ENCODE results near the gene FAM98A.

Gene FAM98A

GRCh38 chr2:33573657-33574056 lies 25.4 kb downstream of the FAM98A start:
- no peak overlapping the region for H3K4me3 ChIP-seq (ENCODE audit: low read length in 2 of 2)
- H4K91ac ChIP-seq (ENCODE audit: low read depth, low read length, poor library complexity): no peak overlapping the region
- H3K23ac ChIP-seq (ENCODE audit: low read depth, low read length, poor library complexity): no peak overlapping the region
- no peak overlapping the region for H3K4me2 ChIP-seq (ENCODE audit: insufficient read depth, low read length, poor library complexity, severe bottlenecking)
- no CpG with 5 or more reads among the region's 6 CpGs for WGBS, 2 donors (ENCODE audit: extremely low coverage in 2 of 2, insufficient read length in 2 of 2, insufficient replicate concordance in 1 of 2)
- no peak overlapping the region for H3K9ac ChIP-seq (ENCODE audit: low read depth, low read length, poor library complexity)
- peaks cover 0 to 2% of the 10 kb centered on the region in 2 donors for H3K4me1 ChIP-seq (ENCODE audit: control insufficient read depth in 2 of 2, insufficient read depth in 1 of 2, low read depth in 1 of 2, low read length in 2 of 2)
- H3K14ac ChIP-seq (ENCODE audit: low read length): no peak overlapping the region
- H2AK5ac ChIP-seq (ENCODE audit: low read depth, low read length): no peak overlapping the region
- H4K8ac ChIP-seq (ENCODE audit: low read depth, low read length): no peak overlapping the region
- no peak overlapping the region for H2BK5ac ChIP-seq (ENCODE audit: low read length)
- DNase-seq (ENCODE audit: low spot score): no peak
- no peak overlapping the region for H2BK120ac ChIP-seq (ENCODE audit: low read depth, low read length)
- no peaks in the 10 kb centered on the region for H3K79me1 ChIP-seq (ENCODE audit: low read depth, low read length)
- H3K9me3 ChIP-seq (replicated peaks in 1 of 2; ENCODE audit: control insufficient read depth in 2 of 2, insufficient read depth in 1 of 2, low read depth in 1 of 2, low read length in 2 of 2): no peaks in the 10 kb centered on the region
- H3K36me3 ChIP-seq (replicated peaks in 1 of 2; ENCODE audit: control insufficient read depth in 2 of 2, insufficient read depth in 2 of 2, low read length in 2 of 2): no peaks in the 10 kb centered on the region
- no peak overlapping the region for H2BK15ac ChIP-seq (ENCODE audit: low read length)
- H2AFZ ChIP-seq (ENCODE audit: low read length): no peak overlapping the region
- no peak overlapping the region for H2BK12ac ChIP-seq (ENCODE audit: low read length)
- no peak overlapping the region for H3K27ac ChIP-seq (replicated peaks; ENCODE audit: low read length)
- H3K18ac ChIP-seq (ENCODE audit: low read length): no peak overlapping the region
- no peaks in the 10 kb centered on the region for H3K27me3 ChIP-seq (ENCODE audit: control insufficient read depth in 3 of 3, insufficient read depth in 3 of 3, low read depth in 1 of 3, low read length in 3 of 3)
- no peak overlapping the region for H3K4ac ChIP-seq (ENCODE audit: low read length)

- Histone ChIP-seq H3K79me1 (ENCODE audit: low read depth, low read length) (no peaks in the 10 kb centered on the region), H4K91ac (ENCODE audit: low read depth, low read length, poor library complexity) (no peak overlapping the region), H3K36me3 (replicated peaks in 1 of 2; ENCODE audit: control insufficient read depth in 2 of 2, insufficient read depth in 2 of 2, low read length in 2 of 2) (no peaks in the 10 kb centered on the region), H3K23ac (ENCODE audit: low read depth, low read length, poor library complexity) (no peak overlapping the region), H3K27ac (replicated peaks; ENCODE audit: low read length) (no peak overlapping the region), H3K27me3 (ENCODE audit: control insufficient read depth in 3 of 3, insufficient read depth in 3 of 3, low read depth in 1 of 3, low read length in 3 of 3) (no peaks in the 10 kb centered on the region), H2AK5ac (ENCODE audit: low read depth, low read length) (no peak overlapping the region), H3K9me3 (replicated peaks in 1 of 2; ENCODE audit: control insufficient read depth in 2 of 2, insufficient read depth in 1 of 2, low read depth in 1 of 2, low read length in 2 of 2) (no peaks in the 10 kb centered on the region), H2BK12ac (ENCODE audit: low read length) (no peak overlapping the region), H3K18ac (ENCODE audit: low read length) (no peak overlapping the region), H2BK15ac (ENCODE audit: low read length) (no peak overlapping the region), H2BK120ac (ENCODE audit: low read depth, low read length) (no peak overlapping the region), H3K4me1 (ENCODE audit: control insufficient read depth in 2 of 2, insufficient read depth in 1 of 2, low read depth in 1 of 2, low read length in 2 of 2) (no peaks in the 10 kb centered on the region), H2AFZ (ENCODE audit: low read length) (no peak overlapping the region), H2BK5ac (ENCODE audit: low read length) (no peak overlapping the region), H3K4ac (ENCODE audit: low read length) (no peak overlapping the region), H3K9ac (ENCODE audit: low read depth, low read length, poor library complexity) (no peak overlapping the region), H3K14ac (ENCODE audit: low read length) (no peak overlapping the region), H3K4me2 (ENCODE audit: insufficient read depth, low read length, poor library complexity, severe bottlenecking) (no peak overlapping the region), H3K4me3 (ENCODE audit: low read length in 2 of 2) (no peak overlapping the region), H4K8ac (ENCODE audit: low read depth, low read length) (no peak overlapping the region)
- no CpG with 5 or more reads among the region's 2 CpGs for whole genome bisulfite sequencing, 2 donors (ENCODE audit: extremely low coverage in 2 of 2, insufficient read length in 2 of 2, insufficient replicate concordance in 1 of 2)
- DNase-seq (ENCODE audit: low spot score): no peak
These were observed 28.4 kb downstream of the FAM98A start for GRCh38 chr2:33570681-33571080.

GRCh38 chr2:33561872-33562271 lies 37.2 kb downstream of the FAM98A start:
- H2BK5ac ChIP-seq (ENCODE audit: low read length): no peak overlapping the region
- H4K8ac ChIP-seq (ENCODE audit: low read depth, low read length): no peak overlapping the region
- H2AK5ac ChIP-seq (ENCODE audit: low read depth, low read length): no peak overlapping the region
- H3K14ac ChIP-seq (ENCODE audit: low read length): no peak overlapping the region
- no peaks in the 10 kb centered on the region for H3K27me3 ChIP-seq (ENCODE audit: control insufficient read depth in 3 of 3, insufficient read depth in 3 of 3, low read depth in 1 of 3, low read length in 3 of 3)
- H3K4me2 ChIP-seq (ENCODE audit: insufficient read depth, low read length, poor library complexity, severe bottlenecking): no peak overlapping the region
- no peak overlapping the region for H2BK15ac ChIP-seq (ENCODE audit: low read length)
- H2BK120ac ChIP-seq (ENCODE audit: low read depth, low read length): no peak overlapping the region
- H3K9me3 ChIP-seq (replicated peaks in 1 of 2; ENCODE audit: control insufficient read depth in 2 of 2, insufficient read depth in 1 of 2, low read depth in 1 of 2, low read length in 2 of 2): no peaks in the 10 kb centered on the region
- H3K4ac ChIP-seq (ENCODE audit: low read length): no peak overlapping the region
- no peak overlapping the region for H3K18ac ChIP-seq (ENCODE audit: low read length)
- H3K36me3 ChIP-seq (replicated peaks in 1 of 2; ENCODE audit: control insufficient read depth in 2 of 2, insufficient read depth in 2 of 2, low read length in 2 of 2): no peaks in the 10 kb centered on the region
- H2BK12ac ChIP-seq (ENCODE audit: low read length): no peak overlapping the region
- no peak for DNase-seq (ENCODE audit: low spot score)
- H3K79me1 ChIP-seq (ENCODE audit: low read depth, low read length): no peaks in the 10 kb centered on the region
- H3K4me1 ChIP-seq (ENCODE audit: control insufficient read depth in 2 of 2, insufficient read depth in 1 of 2, low read depth in 1 of 2, low read length in 2 of 2): no peaks in the 10 kb centered on the region
- no peak overlapping the region for H3K23ac ChIP-seq (ENCODE audit: low read depth, low read length, poor library complexity)
- H2AFZ ChIP-seq (ENCODE audit: low read length): no peak overlapping the region
- no peak overlapping the region for H3K27ac ChIP-seq (replicated peaks; ENCODE audit: low read length)
- no peak overlapping the region for H4K91ac ChIP-seq (ENCODE audit: low read depth, low read length, poor library complexity)
- H3K9ac ChIP-seq (ENCODE audit: low read depth, low read length, poor library complexity): no peak overlapping the region
- no peak overlapping the region for H3K4me3 ChIP-seq (ENCODE audit: low read length in 2 of 2)

GRCh38 chr2:33560017-33560416 lies 39.1 kb downstream of the FAM98A start:
- Histone ChIP-seq H3K4me1 (ENCODE audit: control insufficient read depth in 2 of 2, insufficient read depth in 1 of 2, low read depth in 1 of 2, low read length in 2 of 2) (peaks cover 0 to 3% of the 10 kb centered on the region in 2 donors), H3K9me3 (replicated peaks in 1 of 2; ENCODE audit: control insufficient read depth in 2 of 2, insufficient read depth in 1 of 2, low read depth in 1 of 2, low read length in 2 of 2) (no peaks in the 10 kb centered on the region), H3K18ac (ENCODE audit: low read length) (no peak overlapping the region), H3K14ac (ENCODE audit: low read length) (no peak overlapping the region), H3K9ac (ENCODE audit: low read depth, low read length, poor library complexity) (no peak overlapping the region), H3K79me1 (ENCODE audit: low read depth, low read length) (no peaks in the 10 kb centered on the region), H2AFZ (ENCODE audit: low read length) (no peak overlapping the region), H3K27me3 (ENCODE audit: control insufficient read depth in 3 of 3, insufficient read depth in 3 of 3, low read depth in 1 of 3, low read length in 3 of 3) (no peaks in the 10 kb centered on the region), H2BK15ac (ENCODE audit: low read length) (no peak overlapping the region), H3K4ac (ENCODE audit: low read length) (no peak overlapping the region), H3K27ac (replicated peaks; ENCODE audit: low read length) (no peak overlapping the region), H3K23ac (ENCODE audit: low read depth, low read length, poor library complexity) (no peak overlapping the region), H2BK12ac (ENCODE audit: low read length) (no peak overlapping the region), H3K4me3 (ENCODE audit: low read length in 2 of 2) (no peak overlapping the region), H2BK5ac (ENCODE audit: low read length) (no peak overlapping the region), H2AK5ac (ENCODE audit: low read depth, low read length) (no peak overlapping the region), H4K91ac (ENCODE audit: low read depth, low read length, poor library complexity) (no peak overlapping the region), H3K4me2 (ENCODE audit: insufficient read depth, low read length, poor library complexity, severe bottlenecking) (no peak overlapping the region), H3K36me3 (replicated peaks in 1 of 2; ENCODE audit: control insufficient read depth in 2 of 2, insufficient read depth in 2 of 2, low read length in 2 of 2) (no peaks in the 10 kb centered on the region), H2BK120ac (ENCODE audit: low read depth, low read length) (no peak overlapping the region), H4K8ac (ENCODE audit: low read depth, low read length) (no peak overlapping the region)
- no peak for DNase-seq (ENCODE audit: low spot score)
- WGBS, 2 donors (ENCODE audit: extremely low coverage in 2 of 2, insufficient read length in 2 of 2, insufficient replicate concordance in 1 of 2): no CpG with 5 or more reads among the region's 2 CpGs
